Measurements from ENCODE around the gene ABTB2. TPM values are rescaled to one million over a fixed set of nuclear protein-coding genes. Genes with fewer than 3 reads are reported as not detected.

ABTB2 gene
- polyA plus RNA-seq, 1 of the 3 experiments (the other 2 are of a cell fraction), result 7.8 TPM

DNA sequence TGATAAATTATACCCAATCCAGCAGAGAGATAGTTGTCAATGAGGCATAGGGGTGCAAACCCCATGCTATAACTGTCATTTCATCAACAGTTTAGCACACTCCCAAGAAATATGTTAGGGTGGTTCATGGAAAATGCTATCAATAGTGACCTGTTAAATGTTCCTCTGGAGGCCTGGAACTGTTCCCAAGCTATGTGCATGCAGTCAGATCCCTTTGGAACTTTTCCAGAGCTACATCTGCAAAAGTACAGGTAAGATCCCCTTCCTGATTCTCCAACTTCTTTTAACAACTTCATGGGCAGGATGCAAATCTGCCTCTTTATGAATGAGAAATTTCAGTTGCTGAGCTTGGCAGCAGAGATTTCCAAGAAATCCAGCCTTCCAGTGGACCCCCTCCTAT lies 27.2 kb downstream of the ABTB2 start:
- H4K20me1 ChIP-seq (ENCODE audit: insufficient read depth), result no peaks in the 10 kb centered on the region
- H3K4me3 ChIP-seq (ENCODE audit: low read depth in 2 of 2, low read length in 1 of 2), result no peak overlapping the region

DNA sequence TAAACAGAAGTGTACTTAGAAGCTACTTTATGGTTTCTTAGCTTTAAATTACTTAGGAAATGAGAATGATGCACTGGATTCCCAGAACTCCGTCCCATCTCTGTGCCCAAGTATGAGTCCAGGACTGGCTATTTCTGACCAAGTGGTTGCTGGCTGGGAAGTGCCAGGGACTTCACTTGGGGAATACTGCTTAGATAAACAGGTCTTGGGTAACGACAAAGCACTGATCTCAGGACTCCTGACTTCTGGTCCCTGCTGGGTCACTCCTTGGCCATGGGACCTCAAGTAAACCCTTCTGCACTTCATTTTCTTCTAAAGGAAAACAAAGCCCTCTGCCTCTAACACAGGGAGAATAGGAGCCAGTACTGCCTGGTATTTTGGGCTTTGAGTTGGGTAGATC lies 27.9 kb downstream of the ABTB2 start:
- no peaks in the 10 kb centered on the region for H4K20me1 ChIP-seq (ENCODE audit: insufficient read depth)
- H3K36me3 ChIP-seq (replicated peaks in 1 of 2; ENCODE audit: control insufficient read depth in 1 of 2, insufficient read depth in 2 of 2, low read length in 1 of 2), result no peaks in the 10 kb centered on the region
- 88% methylated on average over 2 of the region's 2 CpGs for WGBS (ENCODE audit: low lambda C conversion rate)
- no peak overlapping the region for H3K4me3 ChIP-seq (ENCODE audit: low read depth in 2 of 2, low read length in 1 of 2)
- H3K79me2 ChIP-seq (ENCODE audit: insufficient read depth), result no peaks in the 10 kb centered on the region; the same call in 1 of the 2 replicates
- CTCF ChIA-PET, result interaction anchor here (0.9 kb wide), 1 partner anchor 8 kb away, joined by 3 read pairs; no protein-coding TSS in a partner anchor
- H3K9me3 ChIP-seq, result no peaks in the 10 kb centered on the region
- H3F3A ChIP-seq (replicated peaks; ENCODE audit: insufficient read depth), result peaks cover 13% of the 10 kb centered on the region
- H3K4me2 ChIP-seq, result no peak overlapping the region
- no peaks in the 10 kb centered on the region for H3K9me2 ChIP-seq
- H3K27ac ChIP-seq (ENCODE audit: low read depth in 2 of 2, low read length in 1 of 2), result no peak overlapping the region
- H2AFZ ChIP-seq (ENCODE audit: low read depth), result no peak overlapping the region
- no peak overlapping the region for H3K9ac ChIP-seq
- POLR2A ChIA-PET, result no interaction called here
- DNase-seq, result no peak
- H3K4me1 ChIP-seq (ENCODE audit: control insufficient read depth in 1 of 2, insufficient read depth in 2 of 2, low read depth in 1 of 2, low read length in 1 of 2), result peaks cover 20 to 23% of the 10 kb centered on the region in 2 experiments; a peak in 3 of 4 replicates
- H3K27me3 ChIP-seq (ENCODE audit: insufficient read depth), result no peaks in the 10 kb centered on the region
- TF ChIP-seq ELF1 (IDR thresholded peaks at IDR 0.05), result no peak
- no peak for TF ChIP-seq RXRA (IDR thresholded peaks at IDR 0.05; ENCODE audit: borderline replicate concordance, low read depth)
- TF ChIP-seq RAD21 (IDR thresholded peaks at IDR 0.05; ENCODE audit: low read length), result no peak
- TF ChIP-seq TEAD4 (IDR thresholded peaks at IDR 0.05; ENCODE audit: borderline replicate concordance, insufficient read depth), result no peak
- TF ChIP-seq YY1 (IDR thresholded peaks at IDR 0.05; ENCODE audit: low read depth), result no peak
- TF ChIP-seq EP300 (IDR thresholded peaks at IDR 0.05; ENCODE audit: borderline replicate concordance in 1 of 2, low read depth in 1 of 2, low read length in 1 of 2), result no peak
- no peak for TF ChIP-seq TCF12 (IDR thresholded peaks at IDR 0.05)
- TF ChIP-seq, protein P1, sequence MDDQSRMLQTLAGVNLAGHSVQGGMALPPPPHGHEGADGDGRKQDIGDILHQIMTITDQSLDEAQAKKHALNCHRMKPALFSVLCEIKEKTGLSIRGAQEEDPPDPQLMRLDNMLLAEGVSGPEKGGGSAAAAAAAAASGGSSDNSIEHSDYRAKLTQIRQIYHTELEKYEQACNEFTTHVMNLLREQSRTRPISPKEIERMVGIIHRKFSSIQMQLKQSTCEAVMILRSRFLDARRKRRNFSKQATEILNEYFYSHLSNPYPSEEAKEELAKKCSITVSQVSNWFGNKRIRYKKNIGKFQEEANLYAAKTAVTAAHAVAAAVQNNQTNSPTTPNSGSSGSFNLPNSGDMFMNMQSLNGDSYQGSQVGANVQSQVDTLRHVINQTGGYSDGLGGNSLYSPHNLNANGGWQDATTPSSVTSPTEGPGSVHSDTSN (IDR thresholded peaks at IDR 0.05), result no peak
- no peak for TF ChIP-seq MEF2A (IDR thresholded peaks at IDR 0.05; ENCODE audit: borderline replicate concordance, low read depth)
- TF ChIP-seq CHD2 (IDR thresholded peaks at IDR 0.05; ENCODE audit: low read length, partially characterized antibody), result no peak
- TF ChIP-seq EZH2phosphoT487 (IDR thresholded peaks at IDR 0.05; ENCODE audit: borderline replicate concordance, low read depth), result no peak
- TF ChIP-seq, protein P2, sequence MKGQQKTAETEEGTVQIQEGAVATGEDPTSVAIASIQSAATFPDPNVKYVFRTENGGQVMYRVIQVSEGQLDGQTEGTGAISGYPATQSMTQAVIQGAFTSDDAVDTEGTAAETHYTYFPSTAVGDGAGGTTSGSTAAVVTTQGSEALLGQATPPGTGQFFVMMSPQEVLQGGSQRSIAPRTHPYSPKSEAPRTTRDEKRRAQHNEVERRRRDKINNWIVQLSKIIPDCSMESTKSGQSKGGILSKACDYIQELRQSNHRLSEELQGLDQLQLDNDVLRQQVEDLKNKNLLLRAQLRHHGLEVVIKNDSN (IDR thresholded peaks at IDR 0.05; ENCODE audit: borderline replicate concordance, low read depth), result no peak
- TF ChIP-seq FOXJ3 (CRISPR knock-in tag; IDR thresholded peaks at IDR 0.05), result no peak
- TF ChIP-seq, protein P3, sequence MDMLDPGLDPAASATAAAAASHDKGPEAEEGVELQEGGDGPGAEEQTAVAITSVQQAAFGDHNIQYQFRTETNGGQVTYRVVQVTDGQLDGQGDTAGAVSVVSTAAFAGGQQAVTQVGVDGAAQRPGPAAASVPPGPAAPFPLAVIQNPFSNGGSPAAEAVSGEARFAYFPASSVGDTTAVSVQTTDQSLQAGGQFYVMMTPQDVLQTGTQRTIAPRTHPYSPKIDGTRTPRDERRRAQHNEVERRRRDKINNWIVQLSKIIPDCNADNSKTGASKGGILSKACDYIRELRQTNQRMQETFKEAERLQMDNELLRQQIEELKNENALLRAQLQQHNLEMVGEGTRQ (IDR thresholded peaks at IDR 0.05; ENCODE audit: borderline replicate concordance, low read depth, low read length), result no peak
- TF ChIP-seq GABPA (IDR thresholded peaks at IDR 0.05; ENCODE audit: low read depth), result no peak
- TF ChIP-seq GATA2 (CRISPR knock-in tag; IDR thresholded peaks at IDR 0.05), result no peak
- TF ChIP-seq, protein P4, sequence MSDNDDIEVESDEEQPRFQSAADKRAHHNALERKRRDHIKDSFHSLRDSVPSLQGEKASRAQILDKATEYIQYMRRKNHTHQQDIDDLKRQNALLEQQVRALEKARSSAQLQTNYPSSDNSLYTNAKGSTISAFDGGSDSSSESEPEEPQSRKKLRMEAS (IDR thresholded peaks at IDR 0.05; ENCODE audit: low read depth), result no peak
- no peak for TF ChIP-seq TAF1 (IDR thresholded peaks at IDR 0.05; ENCODE audit: borderline replicate concordance, low read depth, low read length)

More for the DNA sequence above, 27.2 kb downstream of the ABTB2 start:
- no peaks in the 10 kb centered on the region for H3K36me3 ChIP-seq (replicated peaks in 1 of 2; ENCODE audit: control insufficient read depth in 1 of 2, insufficient read depth in 2 of 2, low read length in 1 of 2)
- no peak overlapping the region for H2AFZ ChIP-seq (ENCODE audit: low read depth)
- H3F3A ChIP-seq (replicated peaks; ENCODE audit: insufficient read depth), result peaks cover 13% of the 10 kb centered on the region
- H3K27me3 ChIP-seq (ENCODE audit: insufficient read depth), result no peaks in the 10 kb centered on the region
- H3K9me3 ChIP-seq, result no peaks in the 10 kb centered on the region
- no peaks in the 10 kb centered on the region for H3K9me2 ChIP-seq
- peak overlapping the region; percentile 38; the same call in 1 of the 2 replicates for H3K4me2 ChIP-seq
- peaks cover 20 to 23% of the 10 kb centered on the region in 2 experiments; a peak in 3 of 4 replicates for H3K4me1 ChIP-seq (ENCODE audit: control insufficient read depth in 1 of 2, insufficient read depth in 2 of 2, low read depth in 1 of 2, low read length in 1 of 2)
- TF ChIP-seq YY1 (IDR thresholded peaks at IDR 0.05; ENCODE audit: low read depth) (no peak), RAD21 (IDR thresholded peaks at IDR 0.05; ENCODE audit: low read length) (no peak), RXRA (IDR thresholded peaks at IDR 0.05; ENCODE audit: borderline replicate concordance, low read depth) (no peak), GATA2 (CRISPR knock-in tag; IDR thresholded peaks at IDR 0.05) (no peak), SIN3A (IDR thresholded peaks at IDR 0.05; ENCODE audit: borderline replicate concordance, low read depth, low read length) (no peak), ELF1 (IDR thresholded peaks at IDR 0.05) (no peak), EZH2phosphoT487 (IDR thresholded peaks at IDR 0.05; ENCODE audit: borderline replicate concordance, low read depth) (no peak), TEAD4 (IDR thresholded peaks at IDR 0.05; ENCODE audit: borderline replicate concordance, insufficient read depth) (no peak)
- H3K27ac ChIP-seq (ENCODE audit: low read depth in 2 of 2, low read length in 1 of 2), result peak overlapping the region in 1 of 2 experiments; percentile 75; a peak in 2 of 4 replicates
- CTCF ChIA-PET, result interaction anchor here (0.9 kb wide), 1 partner anchor 9 kb away, joined by 3 read pairs; no protein-coding TSS in a partner anchor
- POLR2A ChIA-PET, result no interaction called here
- no peak overlapping the region for H3K9ac ChIP-seq
- no peaks in the 10 kb centered on the region; the same call in 1 of the 2 replicates for H3K79me2 ChIP-seq (ENCODE audit: insufficient read depth)
- no peak for DNase-seq

All from SK-N-SH (cell line).